Fibroblast of mammary gland (primary cell): ENCODE results near the gene SUSD4.

Experiments
- DNase-seq: peaks from one replicate; pipeline ENCODE4 v3.0.0-alpha.2; 2010; ENCODE audit warnings: low read depth
- H3K4me3 ChIP-seq: 2 replicates; pipeline ENCODE4 v1.5.1; 2011; ENCODE audit warnings: low read depth, mild to moderate bottlenecking, low read length, moderate library complexity; ENCODE audit not compliant: control insufficient read depth
- TF ChIP-seq, protein P1 (sequence below): conservative IDR thresholded peaks from 2 replicates; pipeline ENCODE4 v1.5.1; 2011; ENCODE audit warnings: low read depth, low read length, inconsistent platforms; ENCODE audit not compliant: control insufficient read depth, insufficient read depth

Gene SUSD4

DNA sequence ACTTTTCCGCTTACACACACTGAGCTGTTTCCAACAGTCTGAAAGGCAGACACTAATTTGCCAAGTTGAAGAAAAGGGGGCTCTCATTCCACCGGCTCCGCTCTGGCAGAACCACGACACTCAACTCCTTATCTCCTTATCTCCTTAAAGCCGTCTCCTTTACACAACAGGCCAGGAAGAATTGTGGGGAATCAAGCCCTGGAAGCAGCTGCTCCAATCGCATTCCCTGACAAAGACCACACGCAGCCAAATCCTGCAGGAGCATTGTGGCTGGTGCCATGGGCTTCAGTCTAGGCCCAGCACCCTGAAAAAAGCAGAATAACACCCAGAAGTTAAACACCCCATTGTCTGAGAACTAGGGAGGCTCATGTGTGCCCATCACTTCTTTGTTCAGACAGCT lies 24.1 kb downstream of the SUSD4 start:
- H3K4me3 ChIP-seq, result no peak overlapping the region
- TF ChIP-seq, protein P1, sequence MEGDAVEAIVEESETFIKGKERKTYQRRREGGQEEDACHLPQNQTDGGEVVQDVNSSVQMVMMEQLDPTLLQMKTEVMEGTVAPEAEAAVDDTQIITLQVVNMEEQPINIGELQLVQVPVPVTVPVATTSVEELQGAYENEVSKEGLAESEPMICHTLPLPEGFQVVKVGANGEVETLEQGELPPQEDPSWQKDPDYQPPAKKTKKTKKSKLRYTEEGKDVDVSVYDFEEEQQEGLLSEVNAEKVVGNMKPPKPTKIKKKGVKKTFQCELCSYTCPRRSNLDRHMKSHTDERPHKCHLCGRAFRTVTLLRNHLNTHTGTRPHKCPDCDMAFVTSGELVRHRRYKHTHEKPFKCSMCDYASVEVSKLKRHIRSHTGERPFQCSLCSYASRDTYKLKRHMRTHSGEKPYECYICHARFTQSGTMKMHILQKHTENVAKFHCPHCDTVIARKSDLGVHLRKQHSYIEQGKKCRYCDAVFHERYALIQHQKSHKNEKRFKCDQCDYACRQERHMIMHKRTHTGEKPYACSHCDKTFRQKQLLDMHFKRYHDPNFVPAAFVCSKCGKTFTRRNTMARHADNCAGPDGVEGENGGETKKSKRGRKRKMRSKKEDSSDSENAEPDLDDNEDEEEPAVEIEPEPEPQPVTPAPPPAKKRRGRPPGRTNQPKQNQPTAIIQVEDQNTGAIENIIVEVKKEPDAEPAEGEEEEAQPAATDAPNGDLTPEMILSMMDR, result no peak
- no peak for DNase-seq

DNA sequence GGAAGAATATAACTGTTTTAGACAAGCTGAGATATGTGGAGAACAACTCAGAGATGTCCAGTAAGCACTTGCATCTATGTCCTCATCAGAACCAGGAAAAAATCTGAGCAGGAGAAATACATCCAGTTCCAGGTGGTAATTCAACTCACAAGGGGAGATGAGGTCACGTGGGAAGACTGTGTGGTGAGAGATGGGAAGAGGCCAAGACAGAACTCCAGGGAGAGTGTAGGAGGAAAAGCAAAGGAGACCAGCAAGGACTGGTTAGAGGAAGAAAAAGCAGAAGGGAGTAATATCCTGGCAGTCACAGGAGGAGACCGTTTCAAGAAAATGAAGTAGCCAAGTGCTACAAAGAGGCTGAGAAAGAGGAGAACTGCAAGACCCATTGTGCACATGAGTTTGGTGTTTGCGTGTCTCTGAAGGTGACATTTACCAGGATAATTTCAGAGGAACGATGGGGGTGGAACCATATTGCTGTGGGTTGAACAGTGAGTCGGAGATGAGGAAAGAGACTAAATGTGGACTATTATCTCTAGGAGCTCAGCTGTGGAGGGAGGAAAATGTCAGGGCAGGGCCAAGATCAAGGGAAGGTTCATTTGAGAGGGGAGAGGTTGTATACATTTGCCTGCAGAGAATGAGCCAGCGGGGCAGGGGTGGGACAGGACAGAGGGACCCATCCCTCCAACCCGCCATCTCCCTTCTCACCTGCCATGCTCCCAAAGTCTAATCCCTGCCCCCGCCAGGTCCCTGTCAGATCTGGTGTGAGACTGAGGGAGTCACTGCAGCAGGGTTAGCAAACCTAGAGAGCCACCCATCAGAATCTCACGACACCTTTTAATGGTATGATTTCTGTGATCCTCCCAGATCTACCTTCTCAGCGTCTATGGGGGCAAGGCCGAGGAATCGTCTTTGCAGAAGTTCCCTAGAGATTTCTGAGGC lies 24.9 kb downstream of the SUSD4 start:
- no peak overlapping the region for H3K4me3 ChIP-seq
- DNase-seq, result peak; percentile 9
- TF ChIP-seq, protein P1, result no peak

DNA sequence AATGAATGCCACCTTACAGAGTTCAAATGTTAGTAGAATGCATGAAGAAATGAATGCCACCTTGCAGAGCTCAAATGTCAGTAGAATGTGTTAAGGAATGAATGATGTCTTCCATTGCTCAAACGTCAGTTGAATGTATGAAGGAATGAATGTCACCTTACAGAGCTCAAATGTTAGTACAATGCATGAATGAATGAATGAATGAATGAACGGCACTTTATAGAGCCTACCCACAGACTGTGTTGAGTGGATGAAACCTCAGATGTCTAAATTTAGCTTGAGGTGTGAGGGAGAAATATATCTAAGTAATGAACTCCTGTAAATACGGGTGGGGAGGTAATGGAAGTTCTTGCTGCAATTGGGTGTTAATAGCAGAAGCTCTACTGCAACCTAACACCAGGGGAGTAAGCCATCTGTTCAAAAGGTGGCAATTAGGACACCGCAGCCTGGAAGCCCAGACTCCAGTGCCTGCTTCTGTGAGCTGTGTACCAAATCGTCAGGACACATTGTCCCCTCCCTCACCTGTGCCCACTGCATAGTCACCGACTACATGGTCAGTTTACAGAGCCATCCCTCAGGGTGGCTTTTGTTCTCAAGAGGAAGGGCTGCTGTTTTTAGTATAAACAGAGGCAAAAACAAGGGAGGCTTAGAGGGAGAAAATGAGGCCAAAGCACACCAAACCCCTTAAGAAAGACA lies 26.7 kb downstream of the SUSD4 start:
- DNase-seq, result no peak
- H3K4me3 ChIP-seq, result no peak overlapping the region
- TF ChIP-seq, protein P1, result no peak

DNA sequence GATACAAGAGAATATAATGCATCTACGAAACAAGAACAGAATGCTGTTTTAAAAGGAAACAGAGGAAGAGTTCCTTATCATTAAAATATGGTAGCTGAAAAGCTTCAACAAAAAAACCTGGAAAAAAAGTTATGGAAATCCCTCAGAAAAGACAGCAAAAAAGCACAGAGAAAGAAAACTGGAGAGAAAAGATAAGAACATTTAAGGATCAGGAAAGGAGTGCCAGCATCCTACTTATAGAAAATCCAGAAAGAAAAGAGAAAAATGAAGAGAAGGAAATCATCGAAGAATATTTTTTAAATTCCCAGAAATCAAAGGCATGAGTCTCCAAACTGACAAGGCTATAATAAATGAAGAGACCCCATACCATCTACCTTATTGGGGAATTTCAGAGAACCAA lies 29.8 kb downstream of the SUSD4 start:
- no peak for DNase-seq
- TF ChIP-seq, protein P1, result no peak

DNA sequence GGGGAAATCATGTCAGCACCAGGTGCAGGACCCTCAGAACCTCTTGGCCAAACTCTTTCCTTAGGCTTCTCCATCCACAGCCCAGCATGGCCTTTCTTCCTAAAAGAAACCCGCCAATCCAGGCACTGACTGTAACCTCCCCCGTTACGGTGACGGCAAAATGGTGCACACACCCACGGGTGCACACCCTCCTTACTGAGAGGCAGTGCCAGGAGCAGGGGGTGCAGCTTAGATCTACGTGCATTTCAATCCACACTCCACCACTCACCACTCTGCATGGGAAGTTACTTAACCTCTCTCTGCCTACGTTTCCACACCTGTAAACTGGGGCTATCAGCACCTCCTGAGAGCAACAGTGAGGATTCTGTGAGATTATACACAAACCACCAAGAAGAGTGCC lies 31.0 kb downstream of the SUSD4 start:
- H3K4me3 ChIP-seq, result no peak overlapping the region
- TF ChIP-seq, protein P1, result no peak
- DNase-seq, result no peak

More for the DNA sequence above, 29.8 kb downstream of the SUSD4 start:
- no peak overlapping the region for H3K4me3 ChIP-seq

DNA sequence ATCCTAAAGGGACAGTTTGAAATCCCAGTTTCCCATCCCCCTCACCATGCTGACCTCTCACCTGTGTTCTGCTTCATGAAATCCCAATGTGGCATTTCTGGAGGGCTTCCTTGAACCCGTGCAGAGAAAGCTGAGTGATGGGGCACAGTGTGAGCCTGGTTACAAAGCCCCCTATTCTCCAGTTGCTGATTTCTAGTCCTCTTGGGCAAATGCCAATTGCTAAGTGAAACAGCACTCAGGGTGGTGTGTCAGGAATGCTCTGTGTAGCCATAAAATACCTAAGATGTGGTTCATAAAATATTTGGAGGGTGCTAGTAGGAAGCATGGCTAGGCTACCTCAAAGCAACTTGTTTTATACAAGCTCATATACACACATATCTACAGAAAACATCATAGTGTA lies 32.0 kb downstream of the SUSD4 start:
- no peak overlapping the region for H3K4me3 ChIP-seq
- TF ChIP-seq, protein P1, result no peak
- peak; percentile 3 for DNase-seq
